IMR-90 (cell line): Measurements from ENCODE around the gene TXK.

Experiments
- BHLHE40 ChIP-seq: fragments of 150-350 bp; IDR thresholded peaks from 2 replicates; pipeline ENCODE4 v1.6.1; 2016; ENCODE audit warnings: mild to moderate bottlenecking, low read depth, low read length
- CTCF ChIP-seq: conservative IDR thresholded peaks from 2 replicates; pipeline ENCODE4 v1.5.1; 2012; ENCODE audit warnings: mild to moderate bottlenecking, low read depth, low read length, improper control_type of control experiment
- ELK1 ChIP-seq: fragments of 150-350 bp; IDR thresholded peaks from 2 replicates; pipeline ENCODE4 v1.6.1; 2016; ENCODE audit warnings: low read depth, mild to moderate bottlenecking, low read length, moderate library complexity, borderline replicate concordance
- FOS ChIP-seq: fragments of 150-350 bp; IDR thresholded peaks from 2 replicates; pipeline ENCODE4 v1.6.1; 2016; ENCODE audit warnings: low read depth, low read length
- MAFK ChIP-seq: IDR thresholded peaks from 2 replicates; pipeline ENCODE4 v1.6.1; 2012; ENCODE audit warnings: low read depth, low read length, improper control_type of control experiment
- MAZ ChIP-seq: IDR thresholded peaks from 2 replicates; pipeline ENCODE4 v1.6.1; 2012; ENCODE audit warnings: low read depth, mild to moderate bottlenecking, low read length, improper control_type of control experiment, moderate library complexity, borderline replicate concordance
- MXI1 ChIP-seq: IDR thresholded peaks from 2 replicates; pipeline ENCODE4 v1.6.1; 2012; ENCODE audit warnings: low read depth, mild to moderate bottlenecking, low read length, moderate library complexity, borderline replicate concordance
- POLR2A ChIP-seq: IDR thresholded peaks from 2 replicates; pipeline ENCODE4 v1.6.1; 2012; ENCODE audit warnings: mild to moderate bottlenecking, low read depth, low read length
- RAD21 ChIP-seq: IDR thresholded peaks from 2 replicates; pipeline ENCODE4 v1.6.1; 2012; ENCODE audit warnings: low read length, improper control_type of control experiment
- RCOR1 ChIP-seq: IDR thresholded peaks from 2 replicates; pipeline ENCODE4 v1.6.1; 2012; ENCODE audit warnings: mild to moderate bottlenecking, low read length, improper control_type of control experiment; ENCODE audit not compliant: insufficient replicate concordance
- RFX5 ChIP-seq: IDR thresholded peaks from 2 replicates; pipeline ENCODE4 v1.8.0; 2012; ENCODE audit warnings: low read depth, mild to moderate bottlenecking, low read length, moderate library complexity
- SMC3 ChIP-seq: fragments of 150-350 bp; IDR thresholded peaks from 2 replicates; pipeline ENCODE4 v1.6.1; 2016; ENCODE audit warnings: low read depth, mild to moderate bottlenecking, antibody characterized with exemption, low read length, moderate library complexity

DNA sequence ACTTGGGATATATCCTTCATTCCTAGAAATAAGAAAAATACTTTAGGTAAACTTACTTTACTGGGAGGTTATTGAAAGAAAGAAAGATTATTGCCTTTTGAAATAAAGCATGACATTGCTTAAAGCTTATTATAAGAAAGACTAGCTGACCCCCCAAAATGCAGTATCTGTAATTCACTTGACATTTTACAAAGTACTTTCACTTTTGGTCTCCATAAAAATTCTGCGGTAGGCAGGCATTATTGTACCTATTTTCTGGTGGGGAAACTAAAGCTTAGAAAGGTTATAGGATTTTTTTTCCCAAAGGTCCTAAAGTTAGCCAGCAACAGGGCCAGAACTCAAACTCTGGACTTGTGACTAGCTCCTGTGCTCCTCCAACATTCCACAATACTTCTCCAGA lies 29.7 kb upstream of the TXK start:
- no peak for TF ChIP-seq SMC3
- TF ChIP-seq CTCF: no peak
- TF ChIP-seq RAD21: no peak
- no peak for TF ChIP-seq POLR2A
- TF ChIP-seq RFX5: no peak
- TF ChIP-seq ELK1: no peak
- no peak for TF ChIP-seq FOS
- no peak for TF ChIP-seq RCOR1
- TF ChIP-seq MAZ: no peak
- TF ChIP-seq MXI1: no peak
- no peak for TF ChIP-seq BHLHE40
- no peak for TF ChIP-seq MAFK
